Naive thymus-derived CD8-positive, alpha-beta T cell (primary cell): ENCODE results near the gene LGR5. TPM values are rescaled to one million over a fixed set of nuclear protein-coding genes. Genes with fewer than 3 reads are reported as not detected.

ENCODE experiments used
- ATAC-seq, 2 donors: fragments of 150-1000 bp; cut with Tn5 transposase in 1 of 2; sonication (Bioruptor Pico), chemical (Tn5 transposase) in 1 of 2; 1 replicate in 1 of 2; 2 replicates in 1 of 2; pipeline ENCODE4 v1.10.0; 2021; ENCODE audit warnings: mild to moderate bottlenecking in 2 of 2, moderate library complexity in 2 of 2
- POLR2A ChIA-PET: fragments of 350-600 bp; sonication (Branson Sonifier 250); formaldehyde crosslinking; loops from one replicate; lab custom pipeline; 2021; ENCODE audit warnings: antibody characterized with exemption; lab: Charles Lee
- DNase-seq, 10 donors: peaks; one replicate each; pipeline versions ENCODE4 v3.0.0 to v3.0.0-alpha.2; 2020 to 2022
- H3K27ac Mint-ChIP-seq, 10 donors: one replicate each; pipeline ENCODE4 v1.8.0; 2020 to 2022; ENCODE audit warnings: mild to moderate bottlenecking in 10 of 10, mixed read lengths in 10 of 10, moderate library complexity in 4 of 10, inconsistent platforms in 1 of 10
- H3K27me3 Mint-ChIP-seq, 5 donors: one replicate each; pipeline ENCODE4 v1.8.0; 2021 to 2022; ENCODE audit warnings: mixed read lengths in 5 of 5
- H3K36me3 Mint-ChIP-seq, 3 donors: one replicate each; pipeline ENCODE4 v1.8.0; 2020 to 2022; ENCODE audit warnings: mixed read lengths in 3 of 3, mild to moderate bottlenecking in 2 of 3, inconsistent platforms in 1 of 3
- H3K4me1 Mint-ChIP-seq, 4 donors: one replicate each; pipeline ENCODE4 v1.8.0; 2021 to 2022; ENCODE audit warnings: mixed read lengths in 4 of 4
- H3K4me3 Mint-ChIP-seq, 10 donors: one replicate each; pipeline ENCODE4 v1.8.0; 2020 to 2022; ENCODE audit warnings: mild to moderate bottlenecking in 10 of 10, mixed read lengths in 10 of 10, moderate library complexity in 6 of 10, inconsistent platforms in 1 of 10
- H3K9me3 Mint-ChIP-seq, 9 donors: one replicate each; pipeline ENCODE4 v1.8.0; 2020 to 2022; ENCODE audit warnings: mixed read lengths in 9 of 9, mild to moderate bottlenecking in 3 of 9, inconsistent platforms in 1 of 9, moderate library complexity in 1 of 9
- polyA plus RNA-seq, 3 donors: library from polyadenylated mRNA; unstranded; fragments of 300-500 nt; fragmentation: Illumina TruSeq; gene quantifications; one replicate each; pipeline ENCODE4 v1.2.3, GENCODE V29; 2021
- total RNA-seq, 8 experiments: library from RNA in 2 of 8; stranded (reverse) in 2 of 8; gene quantifications; one replicate each; pipeline ENCODE4 v1.2.3 and lab custom pipeline; 2021 to 2026

The LGR5 gene
- total and polyA plus RNA-seq, 5 experiments from 2014 or later, result not detected

GRCh38 chr12:71503579-71504391, 64.2 kb downstream of the LGR5 start:
- peak in 3 of 10 donors; percentile 1 to 21 (median 5) for DNase-seq
- H3K4me1 Mint-ChIP-seq, result peaks cover 4 to 15% (median 14%) of the 10 kb centered on the region in 4 donors
- H3K4me3 Mint-ChIP-seq, result peak overlapping the region in 7 of 10 donors; percentile 15 to 55 (median 34)
- POLR2A ChIA-PET, result no interaction called here
- no peaks in the 10 kb centered on the region for H3K27me3 Mint-ChIP-seq
- no peaks in the 10 kb centered on the region for H3K36me3 Mint-ChIP-seq
- peak; percentile 52 to 67 for ATAC-seq
- no peaks in the 10 kb centered on the region for H3K9me3 Mint-ChIP-seq
- H3K27ac Mint-ChIP-seq, result peak overlapping the region; percentile 43 to 92 (median 82)

GRCh38 chr12:71504476-71504875, 64.9 kb downstream of the LGR5 start:
- Mint-ChIP-seq H3K9me3 (no peaks in the 10 kb centered on the region), H3K27ac (peak overlapping the region in 7 of 10 donors; percentile 32 to 87 (median 72)), H3K4me3 (peak overlapping the region in 1 of 10 donors; percentile 26), H3K36me3 (no peaks in the 10 kb centered on the region), H3K4me1 (peaks cover 4 to 15% (median 14%) of the 10 kb centered on the region in 4 donors), H3K27me3 (no peaks in the 10 kb centered on the region)
- POLR2A ChIA-PET, result no interaction called here
- DNase-seq (no peak), ATAC-seq (no peak)

- H3K4me3 Mint-ChIP-seq, result no peak overlapping the region
- peaks cover 6 to 16% (median 14%) of the 10 kb centered on the region in 5 donors for H3K27me3 Mint-ChIP-seq
- ATAC-seq, result no peak
- peaks cover 0 to 1% (median 0%) of the 10 kb centered on the region in 4 donors for H3K4me1 Mint-ChIP-seq
- peaks cover 0 to 3% (median 0%) of the 10 kb centered on the region in 9 donors for H3K9me3 Mint-ChIP-seq
- DNase-seq, result no peak
- H3K36me3 Mint-ChIP-seq, result peaks cover 0 to 1% (median 0%) of the 10 kb centered on the region in 3 donors
- POLR2A ChIA-PET, result no interaction called here
- no peak overlapping the region for H3K27ac Mint-ChIP-seq
Measured at GRCh38 chr12:71509705-71510104, 70.1 kb downstream of the LGR5 start.

GRCh38 chr12:71517145-71517846, 77.7 kb downstream of the LGR5 start:
- Mint-ChIP-seq H3K27me3 (peaks cover 9 to 30% (median 11%) of the 10 kb centered on the region in 5 donors), H3K9me3 (peaks cover 0 to 7% (median 0%) of the 10 kb centered on the region in 9 donors), H3K4me3 (no peak overlapping the region), H3K36me3 (no peaks in the 10 kb centered on the region), H3K27ac (no peak overlapping the region), H3K4me1 (no peaks in the 10 kb centered on the region)
- no peak for ATAC-seq
- no peak for DNase-seq
- POLR2A ChIA-PET, result no interaction called here

- DNase-seq (no peak), ATAC-seq (no peak)
- Mint-ChIP-seq H3K27me3 (peaks cover 1 to 24% (median 8%) of the 10 kb centered on the region in 5 donors), H3K4me1 (no peaks in the 10 kb centered on the region), H3K9me3 (peaks cover 0 to 7% (median 0%) of the 10 kb centered on the region in 9 donors), H3K36me3 (no peaks in the 10 kb centered on the region), H3K27ac (peak overlapping the region in 1 of 10 donors; percentile 38), H3K4me3 (no peak overlapping the region)
- POLR2A ChIA-PET, result no interaction called here
Measured at GRCh38 chr12:71521125-71521524, 81.5 kb downstream of the LGR5 start.

- no peak overlapping the region for H3K4me3 Mint-ChIP-seq
- POLR2A ChIA-PET, result no interaction called here
- DNase-seq (peak in 1 of 10 donors; percentile 10), ATAC-seq (no peak)
- H3K27me3 Mint-ChIP-seq, result peaks cover 4 to 17% (median 8%) of the 10 kb centered on the region in 5 donors
- no peak overlapping the region for H3K27ac Mint-ChIP-seq
- peaks cover 0 to 9% (median 2%) of the 10 kb centered on the region in 9 donors for H3K9me3 Mint-ChIP-seq
- H3K4me1 Mint-ChIP-seq, result no peaks in the 10 kb centered on the region
- H3K36me3 Mint-ChIP-seq, result peaks cover 0 to 5% (median 0%) of the 10 kb centered on the region in 3 donors
Measured at GRCh38 chr12:71524626-71525025, 85.0 kb downstream of the LGR5 start.

- ATAC-seq (no peak), DNase-seq (no peak)
- peaks cover 0 to 2% (median 0%) of the 10 kb centered on the region in 9 donors for H3K9me3 Mint-ChIP-seq
- peaks cover 0 to 5% (median 1%) of the 10 kb centered on the region in 4 donors for H3K4me1 Mint-ChIP-seq
- no peak overlapping the region for H3K27ac Mint-ChIP-seq
- H3K27me3 Mint-ChIP-seq, result peaks cover 0 to 4% (median 0%) of the 10 kb centered on the region in 5 donors
- POLR2A ChIA-PET, result no interaction called here
- no peaks in the 10 kb centered on the region for H3K36me3 Mint-ChIP-seq
- no peak overlapping the region for H3K4me3 Mint-ChIP-seq
Measured at GRCh38 chr12:71533703-71534102, 94.1 kb downstream of the LGR5 start.

- ATAC-seq, result no peak
- H3K36me3 Mint-ChIP-seq, result no peaks in the 10 kb centered on the region
- H3K4me1 Mint-ChIP-seq, result peaks cover 0 to 5% (median 1%) of the 10 kb centered on the region in 4 donors
- H3K27me3 Mint-ChIP-seq, result peaks cover 0 to 8% (median 0%) of the 10 kb centered on the region in 5 donors
- POLR2A ChIA-PET, result no interaction called here
- H3K9me3 Mint-ChIP-seq, result no peaks in the 10 kb centered on the region
- no peak for DNase-seq
- H3K27ac Mint-ChIP-seq, result no peak overlapping the region
- H3K4me3 Mint-ChIP-seq, result no peak overlapping the region
Measured at GRCh38 chr12:71536279-71536938, 96.8 kb downstream of the LGR5 start.

GRCh38 chr12:71536939-71537622, 97.5 kb downstream of the LGR5 start:
- H3K36me3 Mint-ChIP-seq, result no peaks in the 10 kb centered on the region
- DNase-seq, result no peak
- ATAC-seq, result no peak
- H3K27ac Mint-ChIP-seq, result no peak overlapping the region
- peaks cover 0 to 5% (median 1%) of the 10 kb centered on the region in 4 donors for H3K4me1 Mint-ChIP-seq
- H3K27me3 Mint-ChIP-seq, result peaks cover 0 to 8% (median 0%) of the 10 kb centered on the region in 5 donors
- POLR2A ChIA-PET, result no interaction called here
- H3K9me3 Mint-ChIP-seq, result no peaks in the 10 kb centered on the region
- no peak overlapping the region for H3K4me3 Mint-ChIP-seq

- ATAC-seq (no peak), DNase-seq (no peak)
- H3K9me3 Mint-ChIP-seq, result no peaks in the 10 kb centered on the region
- H3K4me3 Mint-ChIP-seq, result no peak overlapping the region
- H3K27ac Mint-ChIP-seq, result no peak overlapping the region
- POLR2A ChIA-PET, result no interaction called here
- H3K36me3 Mint-ChIP-seq, result no peaks in the 10 kb centered on the region
- H3K4me1 Mint-ChIP-seq, result peaks cover 0 to 5% (median 1%) of the 10 kb centered on the region in 4 donors
- H3K27me3 Mint-ChIP-seq, result peaks cover 0 to 8% (median 0%) of the 10 kb centered on the region in 5 donors
Measured at GRCh38 chr12:71538807-71539206, 99.2 kb downstream of the LGR5 start.

GRCh38 chr12:71541583-71541982, 102.0 kb downstream of the LGR5 start:
- no peak for ATAC-seq
- Mint-ChIP-seq H3K36me3 (no peaks in the 10 kb centered on the region), H3K27ac (no peak overlapping the region), H3K4me1 (no peaks in the 10 kb centered on the region), H3K4me3 (no peak overlapping the region), H3K27me3 (peaks cover 0 to 8% (median 0%) of the 10 kb centered on the region in 5 donors), H3K9me3 (no peaks in the 10 kb centered on the region)
- POLR2A ChIA-PET, result no interaction called here
- no peak for DNase-seq

GRCh38 chr12:71546322-71546861, 106.8 kb downstream of the LGR5 start:
- Mint-ChIP-seq H3K4me3 (no peak overlapping the region), H3K27me3 (no peaks in the 10 kb centered on the region), H3K36me3 (no peaks in the 10 kb centered on the region), H3K9me3 (no peaks in the 10 kb centered on the region), H3K27ac (no peak overlapping the region), H3K4me1 (peaks cover 0 to 1% (median 0%) of the 10 kb centered on the region in 4 donors)
- no peak for ATAC-seq
- DNase-seq, result no peak
- POLR2A ChIA-PET, result no interaction called here
